ENCODE data around the gene PRKN.
"Not testable (repeated sequence)": the region's sequence is repeated elsewhere in the genome, so short reads cannot be mapped to it uniquely, and the experiment has no call there.

Gene PRKN

DNA sequence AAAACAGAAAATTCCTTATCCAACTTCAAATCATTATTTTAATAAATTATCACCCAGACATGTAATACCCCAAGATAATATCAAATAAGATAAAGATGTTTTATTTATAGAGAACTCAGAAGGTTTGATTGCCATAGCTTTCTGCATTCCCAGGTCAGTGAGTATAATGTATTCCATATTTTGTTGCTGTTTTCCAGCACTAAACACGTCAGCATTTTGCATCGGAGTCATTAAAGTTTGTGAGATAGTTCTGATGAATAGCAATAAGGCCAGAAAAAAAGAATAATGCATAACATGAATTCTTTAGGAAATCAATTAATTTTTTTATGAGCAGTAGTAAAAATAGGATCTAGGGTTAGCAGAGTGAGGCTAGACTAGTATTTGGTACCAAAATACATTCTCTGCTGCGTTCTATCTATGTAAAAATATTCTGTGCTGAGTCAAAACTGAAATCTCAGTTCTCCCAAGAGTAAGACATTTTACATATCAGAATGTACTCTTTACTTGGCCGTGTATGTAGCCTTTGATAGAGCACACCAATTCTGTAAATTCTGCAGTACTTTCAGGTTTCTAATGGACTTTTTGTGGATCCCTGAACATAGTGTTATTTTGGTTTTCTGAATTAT, 1183.8 kb downstream of the PRKN start:
- DNase-seq (ENCODE audit: low spot score) = no peak

GRCh38 chr6:161542346-161542980, 1185.1 kb downstream of the PRKN start:
- no peak for DNase-seq (ENCODE audit: low spot score)

DNA sequence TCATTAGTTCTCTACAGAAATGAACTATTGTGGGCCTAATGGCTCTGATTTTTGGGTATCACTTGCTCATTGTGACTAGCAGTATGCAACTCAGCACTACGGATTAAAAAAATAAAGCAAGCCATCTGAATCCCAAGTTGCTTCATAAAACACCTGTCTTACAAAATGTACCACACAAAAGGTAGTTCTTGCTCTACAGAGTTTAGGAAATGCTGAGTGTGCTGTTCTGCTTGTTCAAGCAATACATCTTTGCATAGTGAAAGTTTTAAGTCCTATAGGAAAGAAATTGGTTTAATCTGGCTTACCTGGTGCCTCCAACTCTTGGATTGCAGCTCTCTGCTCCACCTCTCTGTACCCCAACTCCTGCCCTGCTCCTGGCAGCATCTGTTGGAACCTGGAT, 1187.0 kb downstream of the PRKN start:
- DNase-seq (ENCODE audit: low spot score) = no peak

DNA sequence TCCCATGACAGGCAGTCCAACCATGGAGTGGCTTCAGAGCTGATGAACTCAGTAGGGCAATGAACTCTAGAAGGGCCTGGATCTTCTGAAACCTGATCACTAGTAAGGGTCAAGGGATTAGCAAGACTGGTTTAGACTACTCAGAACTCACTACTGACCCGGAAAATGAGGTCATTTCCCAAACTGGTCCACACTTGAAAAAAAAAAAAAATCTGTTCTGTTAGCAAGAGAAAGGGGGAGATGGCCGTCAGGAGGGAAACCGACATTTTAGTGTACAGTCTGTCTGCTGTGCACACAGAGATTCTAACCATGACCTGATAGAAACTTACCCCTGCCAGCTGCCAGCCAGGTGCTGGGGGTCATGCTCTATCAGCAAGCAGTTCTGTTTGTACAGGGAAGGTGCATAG, 1191.3 kb downstream of the PRKN start:
- no peak for DNase-seq (ENCODE audit: low spot score)

DNA sequence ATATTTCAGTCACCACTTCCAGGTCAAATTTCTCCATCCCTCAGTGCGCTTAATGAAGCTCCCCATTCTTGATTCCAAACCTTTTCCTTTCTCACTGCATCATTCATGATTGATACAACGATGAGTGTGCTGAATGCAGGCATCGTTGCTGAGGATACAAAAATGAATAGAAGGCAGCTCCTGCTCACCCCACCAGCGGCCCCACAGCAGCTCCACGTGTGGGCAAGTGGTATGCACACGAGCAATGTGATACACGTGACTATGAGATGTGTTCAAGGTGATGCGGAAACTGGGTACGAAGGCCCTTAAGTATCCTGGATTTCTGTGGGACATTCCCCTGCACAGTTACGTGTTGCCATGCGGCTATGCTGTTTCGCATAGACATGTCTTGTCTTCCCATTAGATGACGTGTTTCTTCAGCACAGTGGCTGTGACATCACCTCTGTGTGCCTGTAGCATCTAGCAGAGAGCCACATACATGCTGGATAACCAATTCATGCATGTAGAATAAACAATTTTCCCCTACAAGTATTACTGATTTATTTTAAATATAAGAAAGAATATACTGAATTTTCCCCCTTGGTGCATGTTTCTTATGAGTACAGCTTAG, 1193.2 kb downstream of the PRKN start:
- no peak for DNase-seq (ENCODE audit: low spot score)

GRCh38 chr6:161533266-161533665, 1194.3 kb downstream of the PRKN start:
- no peak for DNase-seq (ENCODE audit: low spot score)

DNA sequence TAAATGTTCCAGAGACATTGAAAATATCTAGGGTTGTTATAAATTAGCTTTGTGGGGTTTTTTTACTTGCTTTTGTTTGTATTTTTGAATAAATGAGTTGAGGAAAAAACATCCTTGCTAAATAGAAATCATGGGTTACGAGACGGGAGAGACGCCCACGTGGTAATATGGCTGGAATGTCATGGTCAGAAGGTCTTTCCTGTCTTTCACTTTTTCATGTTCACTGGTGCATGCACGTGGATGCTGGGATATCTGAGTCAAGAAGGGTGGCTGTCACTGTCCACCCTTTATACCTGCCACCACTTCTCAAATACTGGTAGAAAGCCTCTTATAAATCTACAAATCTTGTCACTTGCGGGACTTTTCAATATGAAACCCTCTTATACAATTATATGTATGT, 1195.0 kb downstream of the PRKN start:
- no peak for DNase-seq (ENCODE audit: low spot score)

GRCh38 chr6:161526794-161527193, 1200.8 kb downstream of the PRKN start:
- no peak for DNase-seq (ENCODE audit: low spot score)

- no peak for DNase-seq (ENCODE audit: low spot score)
These were observed 1204.2 kb downstream of the PRKN start for GRCh38 chr6:161523362-161523761.

- DNase-seq (ENCODE audit: low spot score) = no peak
These were observed 1205.3 kb downstream of the PRKN start for GRCh38 chr6:161522276-161522675.

DNA sequence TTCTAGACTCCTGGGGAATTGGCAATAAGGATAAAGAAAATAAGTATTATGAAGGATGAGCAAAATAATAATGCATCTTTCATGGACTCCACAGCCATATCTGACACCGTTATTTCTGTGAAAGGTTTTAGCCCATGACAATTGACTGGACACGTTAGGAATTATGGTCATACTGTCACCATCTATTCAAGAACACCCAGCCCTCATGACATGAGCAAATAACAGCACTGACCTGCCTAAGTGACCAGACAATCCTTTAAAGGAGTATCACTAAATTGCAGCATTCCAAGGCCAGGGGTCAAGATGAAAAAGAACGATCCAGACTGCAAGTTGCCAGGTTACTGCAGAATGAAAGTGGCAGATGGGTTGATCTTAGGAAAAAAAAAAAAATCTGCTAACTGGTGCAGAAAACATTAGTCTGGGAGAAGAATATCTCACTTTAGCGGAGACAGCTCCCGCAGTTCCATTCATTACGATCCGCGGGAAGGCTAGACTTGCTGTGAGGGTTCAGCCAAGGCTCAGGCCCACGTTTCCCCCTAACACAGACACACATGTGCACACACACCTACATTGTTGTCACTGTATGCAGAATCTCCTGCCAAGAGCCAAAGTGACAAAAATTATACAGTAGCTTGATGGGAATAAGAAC, 1216.0 kb downstream of the PRKN start:
- DNase-seq (ENCODE audit: low spot score) = no peak

DNA sequence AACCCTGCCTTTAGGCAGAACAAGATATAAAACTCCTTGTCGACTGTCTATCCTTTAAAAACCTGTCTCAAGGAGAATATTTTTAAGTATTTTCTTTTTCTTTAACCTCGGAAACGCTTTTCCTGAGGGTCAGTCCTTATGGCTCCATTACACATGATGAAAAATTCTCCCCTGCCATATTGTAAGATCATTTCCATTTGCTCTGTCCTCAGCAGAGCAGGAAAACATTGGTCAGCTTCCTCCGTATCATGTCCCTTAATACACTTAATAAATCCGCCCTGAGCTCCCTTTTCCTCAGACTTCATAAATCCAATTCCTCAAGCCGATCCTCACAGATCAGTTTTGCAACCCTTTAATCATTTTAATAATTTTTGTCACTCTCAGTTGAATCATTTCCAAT, 1219.2 kb downstream of the PRKN start:
- DNase-seq (ENCODE audit: low spot score) = no peak

- no peak for DNase-seq (ENCODE audit: low spot score)
These were observed 1220.2 kb downstream of the PRKN start for GRCh38 chr6:161507375-161507774.

GRCh38 chr6:161503570-161503969, 1224.0 kb downstream of the PRKN start:
- DNase-seq (ENCODE audit: low spot score) = no peak

DNA sequence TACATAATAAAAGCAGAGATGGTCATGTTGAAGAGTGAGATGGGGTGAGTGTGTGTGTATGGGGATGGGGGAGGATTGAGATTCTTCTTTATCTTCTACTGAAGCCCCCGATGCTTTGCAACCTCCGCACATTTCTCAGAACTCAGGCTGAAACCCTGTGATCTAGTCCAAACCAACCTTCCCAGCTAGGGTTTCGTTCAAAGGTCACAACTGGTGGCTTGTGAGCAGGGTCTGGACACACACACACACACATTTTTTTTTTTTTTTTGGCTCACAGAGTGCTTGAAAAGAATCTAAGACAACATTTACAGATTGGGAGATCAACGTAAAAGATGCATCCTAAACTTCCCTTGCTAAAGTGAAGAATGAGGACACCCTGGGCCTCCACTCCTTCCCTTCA, 1228.7 kb downstream of the PRKN start:
- DNase-seq (ENCODE audit: low spot score) = no peak

DNA sequence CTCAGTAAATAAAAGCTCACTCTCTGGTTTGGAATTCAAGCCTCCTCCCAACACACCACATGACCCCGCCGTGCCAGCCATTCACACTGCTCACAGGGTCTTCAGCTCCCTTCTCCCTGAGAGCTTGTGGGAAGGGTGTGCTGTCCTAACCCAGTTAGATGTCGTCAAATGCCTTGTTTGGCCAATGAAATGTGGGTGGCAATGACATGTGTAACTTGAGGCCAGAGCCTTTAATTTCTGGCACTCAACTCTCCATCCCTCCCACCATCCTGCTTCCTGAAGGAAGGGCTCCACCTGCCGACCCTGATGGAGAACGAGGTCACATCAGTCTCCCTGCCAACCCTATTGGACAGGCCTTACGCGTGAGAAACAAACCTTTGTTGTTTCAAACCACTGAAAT, 1229.2 kb downstream of the PRKN start:
- DNase-seq (ENCODE audit: low spot score) = no peak

DNA sequence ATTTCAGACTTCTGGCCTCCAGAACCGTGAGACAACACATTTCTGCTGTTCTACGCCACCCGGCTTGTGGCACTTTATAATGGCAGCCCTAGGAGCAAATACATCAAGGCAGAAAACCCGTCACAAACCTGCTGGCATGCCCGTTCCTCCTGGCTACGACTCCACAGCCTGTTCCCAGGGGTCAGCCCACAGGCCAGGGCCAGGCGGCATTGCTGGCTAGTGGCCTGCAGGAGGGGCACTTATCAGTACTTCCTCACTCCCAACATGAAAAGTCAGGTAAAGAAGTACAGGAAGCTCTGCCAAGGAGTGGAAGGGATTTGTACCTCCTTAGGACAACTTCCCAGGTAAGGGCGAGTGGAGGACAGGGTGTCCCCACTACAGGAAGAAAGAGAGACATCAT, 1230.6 kb downstream of the PRKN start:
- no peak for DNase-seq (ENCODE audit: low spot score)

GRCh38 chr6:161496271-161496670, 1231.3 kb downstream of the PRKN start:
- not testable (repeated sequence) for DNase-seq (ENCODE audit: low spot score)

- DNase-seq (ENCODE audit: low spot score) = no peak
These were observed 1233.0 kb downstream of the PRKN start for GRCh38 chr6:161494566-161494965.

- DNase-seq (ENCODE audit: low spot score) = no peak
These were observed 1233.9 kb downstream of the PRKN start for GRCh38 chr6:161493576-161494118.

DNA sequence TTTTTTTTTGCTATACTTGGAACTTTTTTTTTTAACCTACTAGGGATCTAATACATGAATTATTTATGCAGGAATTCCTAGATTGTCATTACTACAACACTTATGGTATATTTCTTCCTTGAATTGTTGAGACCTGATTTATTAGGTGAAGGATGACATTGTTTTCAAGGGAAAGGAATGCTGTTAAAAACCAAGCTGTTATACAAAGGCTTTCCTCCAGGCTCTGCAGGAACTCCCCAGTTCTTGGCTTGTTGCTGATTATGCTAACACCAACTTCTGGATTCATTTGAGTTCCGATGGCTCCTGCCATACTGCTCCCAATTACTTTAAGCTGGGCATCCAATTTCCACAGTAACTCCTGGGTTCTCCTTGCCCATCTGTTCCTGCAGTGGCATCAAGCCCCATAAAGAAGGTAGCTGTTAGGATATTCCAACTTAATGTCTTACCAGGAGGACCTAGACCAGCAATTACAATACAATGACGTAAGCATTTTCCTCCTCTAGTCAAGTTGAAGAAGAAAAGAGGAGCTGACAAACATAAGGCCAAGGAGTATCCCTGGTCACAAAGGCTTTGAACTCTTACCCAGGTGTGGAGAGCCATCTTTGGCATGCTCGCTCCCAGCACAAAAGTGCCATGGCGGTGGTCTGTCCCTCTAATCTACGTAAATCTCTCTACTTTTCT, 1237.8 kb downstream of the PRKN start:
- DNase-seq (ENCODE audit: low spot score) = no peak

DNA sequence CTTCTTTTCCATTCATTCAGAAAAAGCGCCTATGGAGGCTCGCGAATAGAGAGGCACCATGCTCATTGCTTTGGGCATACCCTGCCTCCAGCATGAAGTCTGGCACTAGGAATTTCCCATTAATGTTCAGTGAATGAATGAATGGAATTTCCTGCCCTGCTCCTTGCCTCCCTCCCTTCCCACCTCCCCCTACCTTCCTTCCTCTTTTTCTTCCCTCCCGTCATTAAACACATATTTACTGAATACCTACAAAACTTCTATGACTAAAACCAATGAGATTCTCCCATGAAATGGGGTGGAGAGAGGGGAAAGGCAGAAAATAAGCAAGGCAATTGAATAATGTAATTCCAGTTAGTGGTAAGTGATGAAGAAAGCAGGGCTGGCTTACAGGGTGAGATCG, 1239.9 kb downstream of the PRKN start:
- no peak for DNase-seq (ENCODE audit: low spot score)

GRCh38 chr6:161487217-161487531, 1240.4 kb downstream of the PRKN start:
- no peak for DNase-seq (ENCODE audit: low spot score)

Data from CD4-positive, alpha-beta T cell treated with Interleukin-6 at 100 ng/mL for 8 hours (primary cell).